Kasumi-1 (cell line): ENCODE data around the gene OBSCN.

Experiments used
- DNase-seq, 2 experiments: peaks; one replicate each; lab custom pipeline; 2025; lab: John Stamatoyannopoulos, UW

The OBSCN gene

DNA sequence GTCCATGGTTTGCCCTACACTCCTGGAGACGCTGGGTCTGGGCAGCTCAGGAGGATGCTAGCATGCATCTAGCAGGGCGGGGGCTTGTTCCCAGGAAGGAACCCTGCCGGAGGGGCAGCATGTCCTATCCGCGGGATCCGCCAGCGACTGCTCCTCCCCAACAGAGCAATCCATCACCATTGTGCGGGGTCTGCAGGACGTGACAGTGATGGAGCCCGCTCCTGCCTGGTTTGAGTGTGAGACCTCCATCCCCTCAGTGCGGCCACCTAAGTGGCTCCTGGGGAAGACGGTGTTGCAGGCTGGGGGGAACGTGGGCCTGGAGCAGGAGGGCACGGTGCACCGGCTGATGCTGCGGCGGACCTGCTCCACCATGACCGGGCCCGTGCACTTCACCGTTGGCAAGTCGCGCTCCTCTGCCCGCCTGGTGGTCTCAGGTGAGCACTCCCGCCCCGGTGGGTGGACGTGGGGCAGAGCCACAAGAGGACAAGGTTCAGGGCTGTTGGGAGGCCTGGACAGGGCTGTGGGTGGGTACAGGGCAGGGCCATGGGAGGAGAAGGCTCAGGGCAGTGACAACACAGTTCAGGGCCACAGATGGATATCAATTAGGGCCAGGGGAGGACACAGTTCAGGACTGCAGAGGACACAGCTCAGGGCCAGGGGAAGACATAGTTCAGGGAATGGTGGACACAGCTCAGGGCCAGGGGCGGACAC, 71.3 kb downstream of the OBSCN start:
- no peak for DNase-seq

DNA sequence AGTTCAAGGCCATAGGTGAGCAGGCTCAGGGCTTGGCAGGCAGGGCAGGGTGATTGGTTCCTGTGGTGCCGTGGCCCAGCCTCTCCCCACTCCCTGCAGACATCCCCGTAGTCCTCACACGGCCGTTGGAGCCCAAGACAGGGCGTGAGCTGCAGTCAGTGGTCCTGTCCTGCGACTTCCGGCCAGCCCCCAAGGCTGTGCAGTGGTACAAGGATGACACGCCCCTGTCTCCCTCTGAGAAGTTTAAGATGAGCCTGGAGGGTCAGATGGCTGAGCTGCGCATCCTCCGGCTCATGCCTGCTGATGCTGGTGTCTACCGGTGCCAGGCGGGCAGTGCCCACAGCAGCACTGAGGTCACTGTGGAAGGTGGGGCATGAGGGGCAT, 71.9 kb downstream of the OBSCN start:
- no peak for DNase-seq

GRCh38 chr1:228280106-228280901, 72.5 kb downstream of the OBSCN start:
- DNase-seq: no peak

DNA sequence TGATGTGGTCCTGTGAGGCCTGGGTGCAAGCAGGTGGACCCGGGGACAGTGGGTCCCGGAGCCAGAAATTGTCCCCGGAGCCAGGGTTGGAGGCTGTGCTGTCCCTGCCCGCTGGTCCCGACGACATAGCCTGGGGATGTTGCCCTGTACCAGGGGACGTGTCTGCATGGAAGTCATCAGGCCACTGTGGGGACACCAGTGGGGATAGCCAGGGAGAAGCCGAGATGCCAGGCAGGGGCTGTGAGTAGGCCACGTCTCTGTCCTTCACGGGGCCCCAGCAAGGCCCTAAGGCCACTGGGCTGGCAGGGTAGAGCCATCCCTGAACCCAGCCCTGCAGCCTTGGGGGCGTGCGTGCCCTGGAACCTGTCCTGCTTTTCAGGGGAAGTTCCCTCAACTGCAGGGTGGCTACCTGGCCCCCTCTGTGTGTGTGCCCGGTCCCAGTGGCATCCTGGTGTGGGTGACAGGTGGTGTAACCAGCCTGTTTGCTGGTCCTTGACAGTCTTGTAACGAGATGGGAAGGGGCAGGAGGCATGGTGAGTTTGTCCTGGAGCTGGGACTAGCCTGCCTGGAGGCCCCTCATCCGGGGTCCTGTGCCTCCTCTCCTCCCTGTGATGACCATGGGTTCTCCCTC, 73.2 kb downstream of the OBSCN start:
- DNase-seq: no peak

DNA sequence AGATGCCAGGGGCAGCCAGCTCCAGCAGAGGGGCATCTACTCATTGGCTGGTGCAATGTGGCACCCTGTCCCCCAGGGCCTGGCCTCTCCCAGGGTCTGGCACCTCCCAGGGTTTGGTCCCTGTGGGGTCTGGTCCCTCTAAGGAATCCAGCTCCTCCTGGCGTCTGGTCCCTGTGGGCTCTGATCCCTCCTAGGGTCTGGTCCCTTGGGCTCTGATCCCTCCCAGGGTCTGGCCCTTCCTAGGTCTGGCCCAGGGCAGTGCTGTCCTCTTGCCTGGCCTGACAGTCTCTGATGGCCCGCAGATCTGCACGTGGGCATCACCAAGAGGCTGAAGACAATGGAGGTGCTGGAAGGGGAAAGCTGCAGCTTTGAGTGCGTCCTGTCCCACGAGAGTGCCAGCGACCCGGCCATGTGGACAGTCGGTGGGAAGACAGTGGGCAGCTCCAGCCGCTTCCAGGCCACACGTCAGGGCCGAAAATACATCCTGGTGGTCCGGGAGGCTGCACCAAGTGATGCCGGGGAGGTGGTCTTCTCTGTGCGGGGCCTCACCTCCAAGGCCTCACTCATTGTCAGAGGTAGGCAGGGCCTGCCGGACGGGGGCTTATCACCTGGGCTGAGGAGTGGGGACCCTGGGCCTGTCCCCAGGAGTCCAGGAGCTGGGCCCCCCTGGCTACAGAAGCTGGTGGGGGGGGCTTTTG, 73.9 kb downstream of the OBSCN start:
- DNase-seq: no peak

DNA sequence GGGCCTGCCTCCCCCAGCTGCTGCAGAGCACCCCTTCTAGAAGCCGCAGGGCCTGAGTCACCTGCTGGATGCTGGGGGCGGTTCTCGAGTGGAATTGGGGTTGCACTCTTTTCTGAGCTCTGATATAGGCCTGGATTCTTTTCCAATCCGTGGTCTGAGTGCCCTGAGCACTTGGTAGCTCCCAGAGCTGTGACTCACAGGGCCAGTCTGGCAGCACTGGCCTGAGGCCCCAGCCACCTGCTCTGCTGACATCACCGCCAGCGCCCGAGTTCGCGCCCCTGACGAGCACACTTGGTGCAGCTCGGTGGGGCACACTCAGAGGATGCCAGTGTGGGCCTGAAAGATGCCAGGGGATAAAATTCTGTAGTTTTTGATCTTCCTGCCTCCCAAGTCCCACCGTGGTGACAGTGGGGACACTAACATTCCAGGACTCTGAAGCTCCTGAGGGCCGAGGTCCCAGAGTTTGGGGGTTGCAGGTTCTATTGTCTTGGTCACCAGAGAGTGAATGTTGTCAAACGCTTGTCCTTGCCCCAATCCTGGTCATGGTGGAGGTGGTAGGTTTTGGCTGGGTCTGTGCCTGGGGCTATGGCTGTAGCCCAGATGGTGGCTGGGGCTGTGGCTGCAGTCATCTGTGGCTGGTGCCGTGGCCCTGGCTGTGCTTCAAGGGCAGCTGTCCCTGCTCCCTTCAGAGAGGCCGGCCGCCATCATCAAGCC, 74.6 kb downstream of the OBSCN start:
- no peak for DNase-seq

- no peak for DNase-seq
Observed at GRCh38 chr1:228283043-228283371, 75.2 kb downstream of the OBSCN start.

GRCh38 chr1:228283476-228284147, 75.8 kb downstream of the OBSCN start:
- DNase-seq: no peak

- no peak for DNase-seq
Observed at GRCh38 chr1:228284148-228284495, 76.3 kb downstream of the OBSCN start.

DNA sequence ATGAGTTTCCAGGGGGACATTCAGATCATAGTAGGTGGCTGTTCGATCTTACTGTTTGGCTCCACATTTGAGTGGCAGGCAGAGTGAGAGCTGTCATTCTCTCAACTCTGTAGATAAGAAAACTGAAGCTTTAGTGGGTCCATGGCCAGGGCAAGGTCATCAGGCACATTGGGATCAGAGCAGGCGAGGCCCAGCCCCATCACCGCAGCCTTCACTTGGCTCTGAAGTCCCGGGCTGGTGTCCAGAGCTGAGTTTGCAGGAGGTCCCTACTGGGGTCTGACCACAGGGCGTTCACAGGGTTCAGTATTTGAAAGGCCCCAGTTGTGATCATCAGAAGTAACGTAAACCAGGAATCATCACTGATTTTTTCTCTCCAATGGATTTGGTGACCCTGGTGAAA, 76.7 kb downstream of the OBSCN start:
- DNase-seq: no peak

GRCh38 chr1:228285661-228286504, 78.0 kb downstream of the OBSCN start:
- no peak for DNase-seq

DNA sequence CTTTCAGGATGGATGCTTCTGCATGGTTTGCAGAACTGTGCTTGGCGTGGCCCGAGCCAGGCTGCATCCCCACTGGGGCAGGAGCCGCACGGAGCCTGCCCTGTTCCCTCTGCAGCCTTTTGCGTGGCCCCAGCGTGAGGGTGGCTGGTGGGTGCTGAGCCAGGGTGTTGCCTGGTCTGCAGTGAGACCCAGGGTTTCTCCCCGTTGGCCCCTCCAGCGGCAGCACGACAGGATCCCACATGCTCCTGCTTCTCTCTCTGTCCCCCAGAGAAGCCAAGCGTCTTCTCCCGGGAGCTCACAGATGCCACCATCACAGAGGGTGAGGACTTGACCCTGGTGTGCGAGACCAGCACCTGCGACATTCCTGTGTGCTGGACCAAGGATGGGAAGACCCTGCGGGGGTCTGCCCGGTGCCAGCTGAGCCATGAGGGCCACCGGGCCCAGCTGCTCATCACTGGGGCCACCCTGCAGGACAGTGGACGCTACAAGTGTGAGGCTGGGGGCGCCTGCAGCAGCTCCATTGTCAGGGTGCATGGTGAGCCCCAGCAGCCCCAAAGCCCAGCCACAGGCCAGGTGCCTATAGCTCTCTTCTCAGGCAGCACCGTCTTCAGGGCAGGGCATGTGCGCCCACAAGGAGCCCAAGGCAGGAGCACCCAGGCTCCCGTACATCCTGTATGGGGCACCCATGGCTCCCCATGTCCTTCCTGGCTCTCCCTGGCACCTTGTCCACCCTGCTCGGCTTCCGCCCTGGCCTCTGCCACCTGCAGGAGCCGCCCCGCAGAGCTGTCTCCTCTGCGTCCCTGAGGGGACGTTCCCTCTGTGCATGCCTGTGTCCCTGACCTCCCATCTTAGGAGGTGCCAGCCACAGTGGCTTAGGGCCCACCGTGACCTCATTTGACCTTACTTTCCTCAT, 78.9 kb downstream of the OBSCN start:
- DNase-seq: no peak

DNA sequence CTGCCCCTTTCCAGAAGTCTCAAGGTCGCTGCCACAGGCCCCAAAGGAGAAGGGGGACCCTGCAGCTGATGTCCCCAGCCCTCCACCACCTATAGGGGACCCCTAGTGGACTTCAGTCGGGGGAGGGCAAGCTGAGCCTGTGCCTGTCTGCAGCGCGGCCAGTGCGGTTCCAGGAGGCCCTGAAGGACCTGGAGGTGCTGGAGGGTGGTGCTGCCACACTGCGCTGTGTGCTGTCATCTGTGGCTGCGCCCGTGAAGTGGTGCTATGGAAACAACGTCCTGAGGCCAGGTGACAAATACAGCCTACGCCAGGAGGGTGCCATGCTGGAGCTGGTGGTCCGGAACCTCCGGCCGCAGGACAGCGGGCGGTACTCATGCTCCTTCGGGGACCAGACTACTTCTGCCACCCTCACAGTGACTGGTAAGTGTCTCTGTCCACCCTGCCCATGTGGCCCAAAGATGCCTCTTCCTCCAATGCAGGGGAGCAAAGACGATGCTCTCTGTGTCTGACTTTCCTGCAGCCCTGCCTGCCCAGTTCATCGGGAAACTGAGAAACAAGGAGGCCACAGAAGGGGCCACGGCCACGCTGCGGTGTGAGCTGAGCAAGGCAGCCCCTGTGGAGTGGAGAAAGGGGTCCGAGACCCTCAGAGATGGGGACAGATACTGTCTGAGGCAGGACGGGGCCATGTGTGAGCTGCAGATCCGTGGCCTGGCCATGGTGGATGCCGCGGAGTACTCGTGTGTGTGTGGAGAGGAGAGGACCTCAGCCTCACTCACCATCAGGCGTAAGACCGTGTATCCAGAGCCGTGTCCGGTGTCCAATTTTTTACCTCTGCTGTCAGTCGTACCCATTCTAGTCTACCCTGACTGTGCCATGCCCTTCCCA, 79.9 kb downstream of the OBSCN start:
- DNase-seq: no peak

- DNase-seq: no peak
Observed at GRCh38 chr1:228288536-228289238, 80.8 kb downstream of the OBSCN start.

GRCh38 chr1:228289239-228289849, 81.5 kb downstream of the OBSCN start:
- no peak for DNase-seq

- DNase-seq: no peak
Observed at GRCh38 chr1:228289996-228290881, 82.4 kb downstream of the OBSCN start.
